AG04450 (cell line): ENCODE measurements around the gene FOXO6. TPM values are rescaled to one million over a fixed set of nuclear protein-coding genes. Genes with fewer than 3 reads are reported as not detected.

Source experiments
- CTCF ChIA-PET: fragments of 300-600, 350-600 bp; formaldehyde crosslinking; extraction: SDS; loops from one replicate; lab custom pipeline; 2022; ENCODE audit warnings: antibody characterized with exemption, inconsistent platforms; lab: Charles Lee
- POLR2A ChIA-PET: fragments of 350-600 bp; formaldehyde crosslinking; extraction: SDS; loops from one replicate; lab custom pipeline; 2021; ENCODE audit warnings: antibody characterized with exemption, inconsistent platforms; lab: Yijun Ruan, JAX
- DNase-seq: peaks from one replicate; pipeline ENCODE4 v3.0.0-alpha.2; 2011; ENCODE audit warnings: low read depth, low spot score
- H3K27ac ChIP-seq: one replicate; pipeline ENCODE4 v1.5.1; 2012; ENCODE audit warnings: low read depth, low read length, control low read depth
- H3K27me3 ChIP-seq: one replicate; pipeline ENCODE4 v1.6.0; 2012; ENCODE audit warnings: low read length; ENCODE audit not compliant: control insufficient read depth, insufficient read depth
- H3K4me3 ChIP-seq: 2 replicates; pipeline ENCODE4 v1.5.1; 2011; ENCODE audit warnings: mild to moderate bottlenecking, low read depth, low read length, control low read depth
- H3K9me3 ChIP-seq: 2 replicates; pipeline ENCODE4 v1.5.1; 2012; ENCODE audit warnings: low read length; ENCODE audit not compliant: control insufficient read depth, insufficient read depth
- polyA plus RNA-seq: library from polyadenylated mRNA; depleted of rRNA; stranded (reverse); fragments of >200 nt; gene quantifications from 2 replicates; pipeline ENCODE4 v1.2.3, GENCODE V29; 2011
- TF ChIP-seq, protein P1 (sequence below): IDR thresholded peaks from 2 replicates; pipeline ENCODE4 v1.5.1; 2011; ENCODE audit warnings: low read depth, low read length, control low read depth, inconsistent platforms

The FOXO6 gene
- polyA plus RNA-seq, 1 experiment: not detected

DNA sequence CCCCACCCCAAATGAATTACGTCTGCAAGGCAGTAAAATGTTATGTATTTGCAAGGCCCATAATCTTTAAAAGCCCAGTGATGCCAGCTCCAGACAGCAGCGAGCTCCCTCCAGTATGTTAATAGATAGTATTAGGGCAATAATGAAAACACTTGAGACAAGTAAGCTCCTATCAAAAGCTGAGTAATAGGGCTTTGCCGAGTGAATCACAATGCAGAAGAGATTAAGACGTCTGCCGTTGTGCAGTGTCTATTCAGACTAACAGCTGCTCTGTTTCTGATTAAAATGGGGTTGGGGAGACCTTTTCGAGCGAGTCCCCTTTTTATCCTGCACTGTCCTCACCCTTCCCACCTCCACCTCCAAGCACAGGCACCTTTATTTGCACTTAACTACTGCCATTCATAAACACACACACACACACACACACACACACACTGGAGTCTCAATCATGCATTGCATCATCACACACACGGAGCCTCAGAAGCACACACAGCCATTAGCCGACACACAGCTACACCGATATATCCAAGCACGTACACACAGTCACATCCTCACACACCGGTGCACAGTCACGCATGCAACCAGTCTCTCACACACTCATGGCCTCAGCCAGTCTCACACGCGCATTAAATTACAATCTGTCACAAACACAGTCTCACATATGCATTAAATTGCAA, 46.0 kb upstream of the FOXO6 start:
- Histone ChIP-seq H3K9me3 (no peaks in the 10 kb centered on the region; the same call in 1 of the 2 replicates), H3K27ac (no peak overlapping the region), H3K4me3 (no peak overlapping the region), H3K27me3 (peaks cover 8% of the 10 kb centered on the region)
- CTCF ChIA-PET: interaction anchor here (0.8 to 1.7 kb wide), 3 partner anchors 47 to 201 kb away, joined by 3 to 8 read pairs (median 4); no protein-coding TSS in a partner anchor
- TF ChIP-seq, protein P1, sequence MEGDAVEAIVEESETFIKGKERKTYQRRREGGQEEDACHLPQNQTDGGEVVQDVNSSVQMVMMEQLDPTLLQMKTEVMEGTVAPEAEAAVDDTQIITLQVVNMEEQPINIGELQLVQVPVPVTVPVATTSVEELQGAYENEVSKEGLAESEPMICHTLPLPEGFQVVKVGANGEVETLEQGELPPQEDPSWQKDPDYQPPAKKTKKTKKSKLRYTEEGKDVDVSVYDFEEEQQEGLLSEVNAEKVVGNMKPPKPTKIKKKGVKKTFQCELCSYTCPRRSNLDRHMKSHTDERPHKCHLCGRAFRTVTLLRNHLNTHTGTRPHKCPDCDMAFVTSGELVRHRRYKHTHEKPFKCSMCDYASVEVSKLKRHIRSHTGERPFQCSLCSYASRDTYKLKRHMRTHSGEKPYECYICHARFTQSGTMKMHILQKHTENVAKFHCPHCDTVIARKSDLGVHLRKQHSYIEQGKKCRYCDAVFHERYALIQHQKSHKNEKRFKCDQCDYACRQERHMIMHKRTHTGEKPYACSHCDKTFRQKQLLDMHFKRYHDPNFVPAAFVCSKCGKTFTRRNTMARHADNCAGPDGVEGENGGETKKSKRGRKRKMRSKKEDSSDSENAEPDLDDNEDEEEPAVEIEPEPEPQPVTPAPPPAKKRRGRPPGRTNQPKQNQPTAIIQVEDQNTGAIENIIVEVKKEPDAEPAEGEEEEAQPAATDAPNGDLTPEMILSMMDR: no peak
- POLR2A ChIA-PET: interaction anchor here (0.7 to 0.8 kb wide), 3 partner anchors 311 to 1127 kb away, joined by 3 to 4 read pairs (median 3); no protein-coding TSS in a partner anchor
- peak; percentile 10 for DNase-seq

DNA sequence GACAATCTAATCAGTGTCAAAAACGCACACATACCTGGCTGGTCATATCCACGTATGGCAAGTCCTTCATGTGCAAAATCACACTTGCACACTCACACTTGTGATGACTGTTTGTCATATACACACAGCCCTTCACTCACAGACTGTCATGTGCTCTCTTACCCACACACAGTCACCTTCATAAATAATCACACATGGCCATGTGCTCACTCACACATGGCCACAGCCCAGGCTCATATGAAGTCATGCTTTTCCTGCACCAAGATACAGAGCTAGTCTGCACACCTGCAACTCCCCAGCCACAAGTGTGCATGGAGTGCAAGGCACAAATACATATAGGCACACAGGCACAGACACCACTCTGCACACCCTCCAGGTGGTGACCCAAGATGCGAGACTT, 45.4 kb upstream of the FOXO6 start:
- POLR2A ChIA-PET: interaction anchor here (0.7 kb wide), 1 partner anchor 1126 kb away, joined by 4 read pairs; no protein-coding TSS in a partner anchor

DNA sequence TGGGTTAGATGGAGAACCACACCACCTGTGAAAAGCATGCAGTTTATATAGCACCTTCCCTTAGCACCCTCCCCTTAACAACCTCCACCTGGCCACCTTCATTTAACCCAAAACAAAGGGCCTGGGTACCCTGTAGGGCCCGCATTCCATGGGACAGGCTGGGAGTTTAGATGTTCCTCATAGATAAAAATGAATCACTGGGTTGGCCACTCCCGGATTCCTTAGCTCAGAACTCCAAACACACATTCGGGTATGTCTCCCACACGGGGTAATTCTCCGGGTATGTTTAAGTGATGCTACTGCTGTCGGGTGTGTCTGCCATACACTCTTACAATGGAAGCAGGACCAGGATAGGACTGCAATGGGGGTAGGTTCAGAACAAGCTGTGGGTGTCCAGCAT, 43.9 kb upstream of the FOXO6 start:
- Histone ChIP-seq H3K27ac (no peak overlapping the region), H3K27me3 (peaks cover 16% of the 10 kb centered on the region), H3K4me3 (no peak overlapping the region), H3K9me3 (no peaks in the 10 kb centered on the region; the same call in 1 of the 2 replicates)
- POLR2A ChIA-PET: no interaction called here
- no peak for DNase-seq
- CTCF ChIA-PET: interaction anchor here (1.2 to 2.4 kb wide), 2 partner anchors 100 to 115 kb away, joined by 3 to 7 read pairs; no protein-coding TSS in a partner anchor
- TF ChIP-seq, protein P1: no peak

More for the DNA sequence above, 45.4 kb upstream of the FOXO6 start:
- CTCF ChIA-PET: interaction anchor here (1.0 kb wide), 1 partner anchor 101 kb away, joined by 3 read pairs; no protein-coding TSS in a partner anchor
- H3K9me3 ChIP-seq: no peaks in the 10 kb centered on the region; the same call in 1 of the 2 replicates
- TF ChIP-seq, protein P1: no peak
- DNase-seq: no peak
- H3K27me3 ChIP-seq: peaks cover 12% of the 10 kb centered on the region
- no peak overlapping the region for H3K4me3 ChIP-seq
- H3K27ac ChIP-seq: no peak overlapping the region

DNA sequence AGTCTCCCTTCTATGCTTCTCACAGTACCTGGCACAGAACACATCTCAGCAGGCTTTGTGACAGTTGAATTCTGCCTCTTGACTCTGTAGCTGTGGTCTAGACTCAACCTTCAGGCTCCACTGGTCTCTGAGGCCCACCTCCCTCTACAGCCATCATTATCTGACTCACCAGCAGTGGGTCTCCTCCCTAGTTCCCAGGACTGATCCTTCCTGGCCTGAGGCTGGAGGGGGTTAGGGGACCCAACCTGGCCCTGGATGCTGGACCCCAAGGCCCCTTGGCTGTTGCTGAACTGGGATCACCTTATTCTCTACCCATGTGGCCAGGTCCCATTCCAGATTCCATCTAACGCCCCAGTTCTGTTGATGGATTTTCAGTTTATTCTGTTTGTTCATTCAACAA, 43.1 kb upstream of the FOXO6 start:
- ChIA-PET CTCF (interaction anchor here (1.2 to 2.4 kb wide), 2 partner anchors 99 to 114 kb away, joined by 3 to 7 read pairs; no protein-coding TSS in a partner anchor), POLR2A (no interaction called here)
- Histone ChIP-seq H3K27me3 (peaks cover 16% of the 10 kb centered on the region), H3K27ac (no peak overlapping the region), H3K9me3 (no peaks in the 10 kb centered on the region; the same call in 1 of the 2 replicates), H3K4me3 (no peak overlapping the region)
- DNase-seq: no peak
- TF ChIP-seq, protein P1: no peak
